Activated CD4-positive, alpha-beta T cell treated with anti-CD3 and anti-CD28 coated beads, Interleukin-2, Interleukin-4, amounts not matched to agents 100 ng/mL and 50 ng/mL, durations not matched to agents 16 hours and 8 hours (primary cell): Measurements from ENCODE around the gene GJC2.

Experiments used
- DNase-seq: peaks from one replicate; pipeline ENCODE4 v3.0.0-alpha.2; 2020; ENCODE audit warnings: low spot score

Gene GJC2

DNA sequence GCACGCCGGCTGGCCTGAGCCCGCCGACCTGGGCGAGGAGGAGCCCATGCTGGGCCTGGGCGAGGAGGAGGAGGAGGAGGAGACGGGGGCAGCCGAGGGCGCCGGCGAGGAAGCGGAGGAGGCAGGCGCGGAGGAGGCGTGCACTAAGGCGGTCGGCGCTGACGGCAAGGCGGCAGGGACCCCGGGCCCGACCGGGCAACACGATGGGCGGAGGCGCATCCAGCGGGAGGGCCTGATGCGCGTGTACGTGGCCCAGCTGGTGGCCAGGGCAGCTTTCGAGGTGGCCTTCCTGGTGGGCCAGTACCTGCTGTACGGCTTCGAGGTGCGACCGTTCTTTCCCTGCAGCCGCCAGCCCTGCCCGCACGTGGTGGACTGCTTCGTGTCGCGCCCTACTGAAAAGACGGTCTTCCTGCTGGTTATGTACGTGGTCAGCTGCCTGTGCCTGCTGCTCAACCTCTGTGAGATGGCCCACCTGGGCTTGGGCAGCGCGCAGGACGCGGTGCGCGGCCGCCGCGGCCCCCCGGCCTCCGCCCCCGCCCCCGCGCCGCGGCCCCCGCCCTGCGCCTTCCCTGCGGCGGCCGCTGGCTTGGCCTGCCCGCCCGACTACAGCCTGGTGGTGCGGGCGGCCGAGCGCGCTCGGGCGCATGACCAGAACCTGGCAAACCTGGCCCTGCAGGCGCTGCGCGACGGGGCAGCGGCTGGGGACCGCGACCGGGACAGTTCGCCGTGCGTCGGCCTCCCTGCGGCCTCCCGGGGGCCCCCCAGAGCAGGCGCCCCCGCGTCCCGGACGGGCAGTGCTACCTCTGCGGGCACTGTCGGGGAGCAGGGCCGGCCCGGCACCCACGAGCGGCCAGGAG is 8.6 kb downstream of the GJC2 start:
- no peak for DNase-seq

DNA sequence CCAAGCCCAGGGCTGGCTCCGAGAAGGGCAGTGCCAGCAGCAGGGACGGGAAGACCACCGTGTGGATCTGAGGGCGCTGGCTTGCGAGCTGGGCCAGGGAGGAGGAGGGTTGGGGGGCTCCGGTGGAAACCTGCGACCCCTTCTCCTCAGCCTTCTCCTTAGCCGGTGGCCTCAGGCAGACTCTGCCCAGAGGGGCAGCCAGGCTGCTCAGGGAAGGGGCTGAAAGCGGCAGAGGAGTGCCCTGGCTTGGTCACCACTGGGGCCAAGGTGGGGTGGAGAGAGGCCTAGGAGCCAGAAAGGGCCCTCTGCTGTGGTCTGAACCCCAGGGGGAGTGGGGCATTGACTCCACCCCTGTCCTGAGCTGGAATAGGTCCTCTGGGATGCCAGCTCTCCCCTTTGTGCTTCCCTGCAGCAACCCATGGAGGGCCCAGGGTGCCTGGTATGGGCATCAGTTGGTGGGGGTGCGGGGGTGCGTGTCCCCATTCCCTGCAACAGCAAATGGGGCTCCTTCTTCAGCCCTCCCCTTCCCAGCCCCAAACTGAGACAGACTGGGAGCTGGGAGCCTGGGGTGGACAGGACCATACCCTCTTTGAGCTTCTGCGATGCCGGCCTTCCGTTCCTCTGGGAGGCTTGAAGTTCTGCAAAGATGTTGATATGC is 9.4 kb downstream of the GJC2 start:
- no peak for DNase-seq

DNA sequence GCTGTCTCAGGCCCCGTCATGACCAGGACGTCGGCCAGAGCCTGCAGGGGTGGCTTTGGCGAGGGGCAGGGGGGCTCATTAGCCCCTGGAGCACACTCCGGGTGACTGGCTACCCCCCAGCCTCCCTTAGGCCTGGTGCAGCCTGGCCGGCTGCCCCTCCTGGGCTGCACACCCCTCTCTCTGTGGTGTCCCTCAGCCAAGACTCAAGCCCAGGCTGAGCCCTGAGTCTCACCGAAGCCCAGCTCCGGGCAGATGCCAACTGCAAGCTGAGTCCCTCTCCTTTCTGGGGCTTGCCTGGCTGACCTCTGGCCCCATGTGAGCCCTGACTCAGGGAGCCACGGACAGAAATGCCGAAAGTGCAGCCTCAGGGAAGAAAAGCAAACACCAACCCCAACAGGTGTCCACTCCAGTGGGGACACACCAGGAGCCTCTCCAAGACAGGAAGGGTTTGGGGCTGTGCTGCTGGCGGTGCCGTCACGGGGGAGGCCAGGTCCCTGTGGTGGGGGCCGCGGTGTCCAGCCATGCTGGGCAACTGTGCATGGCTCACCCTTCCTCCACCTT is 10.6 kb downstream of the GJC2 start:
- DNase-seq, result no peak

DNA sequence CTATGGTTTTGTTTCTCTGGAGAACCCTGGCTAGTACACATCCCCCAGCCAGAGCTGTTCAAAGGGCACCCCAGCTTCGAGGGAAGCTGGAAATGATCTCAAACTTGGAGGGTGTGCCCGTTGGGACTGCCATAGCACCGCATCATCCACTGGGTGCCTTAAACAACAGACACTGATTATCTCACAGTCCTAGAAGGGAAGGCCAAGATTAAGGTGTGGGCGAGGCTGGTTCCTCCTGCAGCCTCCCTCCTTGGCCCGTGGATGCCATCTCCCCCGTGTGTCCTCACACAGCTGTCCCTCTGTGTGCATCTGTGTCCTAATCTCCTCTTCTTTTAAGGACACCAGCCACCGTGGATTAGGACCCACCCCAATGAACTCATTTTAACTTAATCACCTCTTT is 11.6 kb downstream of the GJC2 start:
- no peak for DNase-seq

DNA sequence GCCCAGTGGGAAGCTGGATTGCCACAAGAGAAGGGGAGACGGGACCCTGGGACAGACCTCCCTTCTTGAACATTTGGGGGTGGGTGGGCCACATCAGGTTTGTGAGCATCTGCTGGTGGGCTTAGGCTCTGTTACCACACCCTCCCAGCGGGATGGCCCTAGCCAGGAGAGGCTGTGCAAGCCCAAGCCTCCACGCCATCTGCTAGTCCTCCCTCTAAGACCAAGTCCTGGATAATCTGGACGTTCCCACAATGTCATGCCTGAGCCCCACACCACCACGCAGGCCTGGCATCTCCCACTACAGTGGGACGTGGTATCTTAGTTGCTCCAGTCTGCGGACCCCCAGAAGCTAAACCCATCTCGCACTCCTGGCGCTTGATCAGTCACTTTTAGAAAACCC is 12.1 kb downstream of the GJC2 start:
- no peak for DNase-seq

DNA sequence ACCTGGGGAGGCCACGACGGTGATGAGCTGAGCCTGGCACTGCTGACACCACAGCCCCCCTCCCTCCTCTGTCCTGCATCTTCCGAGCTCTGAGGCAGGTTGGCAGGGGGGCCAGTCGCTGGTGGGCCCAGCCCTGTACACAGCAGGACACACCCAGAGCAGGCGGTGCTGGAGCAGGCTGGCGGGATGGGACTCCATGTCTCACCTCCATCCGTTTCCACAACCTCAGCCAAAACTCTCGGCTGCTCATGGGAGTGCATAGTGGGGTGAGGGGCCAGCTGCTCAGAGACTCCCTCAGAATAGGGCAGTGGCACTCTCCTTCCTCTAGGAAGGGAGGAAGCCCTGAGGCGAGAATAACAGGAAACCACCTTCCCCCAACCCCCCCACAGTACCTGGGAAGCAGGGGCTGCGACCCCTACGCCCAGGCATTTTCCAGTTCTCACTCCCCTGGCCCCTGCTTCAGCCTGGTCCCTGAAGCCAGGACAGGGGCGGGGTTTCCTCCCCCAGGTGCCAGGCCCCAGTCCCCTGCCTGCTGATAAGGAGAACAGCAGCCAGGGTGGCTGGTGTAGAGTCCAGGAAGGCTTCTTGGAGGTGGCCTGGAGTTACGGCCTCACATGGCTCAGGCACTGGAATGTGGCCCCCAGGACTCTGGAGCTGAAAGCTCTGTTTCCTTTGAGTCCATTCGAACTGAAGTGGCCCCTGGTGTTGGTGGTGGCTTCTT is 12.7 kb downstream of the GJC2 start:
- no peak for DNase-seq

DNA sequence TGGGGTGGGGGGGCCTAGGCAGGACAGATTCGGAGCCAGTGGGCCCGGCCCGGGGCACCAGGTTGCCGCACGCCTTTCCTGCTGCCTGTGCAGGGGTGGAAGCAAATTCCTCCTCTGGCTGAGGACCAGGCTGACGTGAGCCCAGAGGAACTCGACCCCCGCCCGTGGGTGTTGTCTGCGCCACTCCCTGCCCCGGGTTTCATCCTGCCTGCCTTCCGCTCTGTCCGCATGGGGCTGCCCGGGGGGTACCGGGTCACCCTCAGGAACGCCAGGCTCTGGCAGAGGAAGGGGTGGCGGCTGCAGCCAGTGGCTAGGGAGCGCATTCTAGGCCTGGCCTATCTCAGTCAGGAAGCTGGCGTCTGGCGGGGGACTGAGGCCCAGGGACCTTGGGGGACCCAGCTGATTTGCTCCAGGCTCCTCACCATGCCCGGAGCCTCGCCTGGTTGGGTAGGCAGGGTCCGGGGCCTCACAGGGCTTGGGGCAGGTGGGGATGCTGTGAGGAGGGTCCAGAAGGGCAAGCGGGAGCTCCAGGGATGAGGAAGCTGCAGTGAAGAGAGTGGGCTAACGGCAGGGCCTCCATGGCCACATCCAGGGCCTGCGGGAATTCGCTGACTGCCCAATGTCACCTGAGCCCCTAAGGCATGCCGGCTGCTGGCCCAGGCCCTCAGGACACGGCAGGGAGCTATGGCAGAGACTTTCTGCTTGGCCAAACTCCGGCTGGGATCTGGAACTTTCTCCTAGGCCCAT is 13.4 kb downstream of the GJC2 start:
- no peak for DNase-seq

DNA sequence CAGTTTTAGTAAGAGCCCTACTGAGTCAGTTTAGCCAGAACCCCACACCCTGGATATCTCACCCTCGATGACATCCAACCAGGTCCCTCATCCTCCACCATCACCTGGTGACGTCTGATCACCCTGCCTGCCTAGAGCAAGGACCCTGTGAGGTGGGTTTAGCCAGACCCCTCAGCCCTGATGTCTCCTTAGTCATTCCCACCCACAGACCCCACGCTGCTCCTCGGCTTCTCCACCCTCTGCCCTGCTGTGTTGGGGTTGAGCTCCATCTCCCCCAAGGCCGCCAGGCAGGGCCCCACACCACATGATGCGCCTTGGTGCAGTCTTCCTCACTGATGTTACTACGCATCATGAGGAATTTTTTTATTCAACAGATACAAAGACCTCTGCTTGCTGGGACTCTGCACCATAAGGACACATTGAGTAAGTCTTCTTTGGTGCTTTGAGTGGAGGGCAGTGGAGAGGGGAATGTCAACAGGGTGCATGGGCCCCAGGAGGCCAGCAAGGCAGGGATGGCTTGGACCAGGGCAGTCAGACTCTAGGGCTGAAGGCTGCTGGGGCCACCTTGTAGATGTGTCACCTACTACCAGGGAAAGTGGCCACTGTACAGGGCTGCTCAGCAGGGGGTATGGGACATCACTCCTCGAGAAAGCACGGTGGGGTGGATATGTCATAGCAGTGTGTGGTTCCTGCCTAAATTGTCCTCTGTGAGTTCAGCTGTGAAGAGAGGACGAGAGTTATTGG is 14.2 kb downstream of the GJC2 start:
- no peak for DNase-seq

DNA sequence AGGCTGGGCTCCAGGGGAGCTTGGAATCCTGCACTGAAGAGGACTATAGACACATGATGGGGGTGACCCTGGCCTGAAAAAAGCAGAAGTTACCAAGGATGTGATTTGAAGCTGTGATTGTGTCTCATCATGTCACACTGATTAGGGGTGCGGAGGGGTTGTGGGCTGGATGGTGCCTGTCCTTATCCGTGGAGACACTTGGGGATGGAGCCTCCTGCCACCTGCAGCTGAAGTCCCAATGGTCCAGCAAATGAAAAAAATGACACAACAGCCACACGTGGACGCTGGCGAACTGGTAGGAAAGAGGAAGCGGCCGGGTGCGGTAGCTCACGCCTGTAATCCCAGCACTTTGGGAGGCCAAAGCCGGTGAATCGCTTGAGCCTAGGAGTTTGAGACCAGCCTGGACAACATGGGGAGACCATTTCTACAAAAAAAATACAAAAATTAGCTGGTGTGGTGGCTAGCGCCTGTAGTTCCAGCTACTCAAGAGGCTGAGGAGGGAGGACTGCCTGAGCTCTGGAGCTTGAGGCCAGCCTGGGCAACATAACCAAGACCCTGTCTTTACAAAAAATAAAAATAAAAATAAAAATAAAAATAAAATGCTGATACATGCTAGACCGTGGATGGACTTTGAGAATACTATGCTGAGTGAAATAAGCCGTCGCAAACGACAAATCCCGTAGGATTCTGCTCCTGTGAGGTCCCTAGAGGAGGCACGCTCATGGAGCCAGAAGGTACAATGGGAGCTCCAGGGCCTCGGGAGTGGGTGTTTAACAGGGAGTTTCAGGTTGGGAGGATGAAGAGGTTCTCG is 15.0 kb downstream of the GJC2 start:
- DNase-seq, result no peak

DNA sequence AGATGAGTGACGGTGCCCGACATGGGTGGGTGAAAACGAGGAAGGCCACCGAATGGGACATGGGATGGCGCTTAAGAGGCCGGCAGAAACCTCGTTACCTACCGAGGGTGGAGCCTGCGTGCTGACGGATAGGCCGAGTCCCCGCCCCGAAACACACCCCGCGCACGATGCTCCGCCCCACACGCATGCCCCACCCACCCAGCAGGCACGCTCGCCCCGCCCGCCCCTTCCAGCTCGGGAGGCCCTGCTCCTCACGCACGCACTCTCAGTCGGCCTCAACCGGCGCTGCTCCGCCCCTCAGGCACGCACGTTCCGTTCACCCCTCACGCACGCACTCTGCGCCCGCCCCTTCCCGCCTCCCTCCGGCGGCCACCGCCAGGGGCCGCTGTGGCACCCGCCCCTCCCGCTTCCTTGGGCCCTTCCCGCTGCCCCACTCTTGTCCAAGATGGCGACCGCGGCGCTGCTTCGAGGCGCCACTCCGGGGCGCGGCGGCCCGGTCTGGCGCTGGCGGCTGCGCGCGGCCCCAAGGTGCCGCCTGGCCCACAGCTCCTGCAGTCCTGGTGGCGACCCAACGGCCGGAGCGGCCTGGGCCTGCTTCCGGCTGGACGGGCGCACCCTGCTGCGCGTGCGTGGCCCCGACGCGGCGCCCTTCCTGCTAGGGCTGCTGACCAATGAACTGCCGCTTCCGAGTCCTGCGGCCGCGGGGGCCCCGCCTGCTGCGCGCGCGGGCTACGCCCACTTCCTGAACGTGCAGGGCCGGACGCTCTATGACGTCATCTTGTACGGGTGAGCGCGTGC is 15.8 kb downstream of the GJC2 start, which contains the start of gene IBA57:
Gene IBA57, plus strand, starts transcription at position 433 of the 798 bp plus-strand sequence. Its CDS starts 13 bp downstream, at position 446.
- DNase-seq, result peak; percentile 100

DNA sequence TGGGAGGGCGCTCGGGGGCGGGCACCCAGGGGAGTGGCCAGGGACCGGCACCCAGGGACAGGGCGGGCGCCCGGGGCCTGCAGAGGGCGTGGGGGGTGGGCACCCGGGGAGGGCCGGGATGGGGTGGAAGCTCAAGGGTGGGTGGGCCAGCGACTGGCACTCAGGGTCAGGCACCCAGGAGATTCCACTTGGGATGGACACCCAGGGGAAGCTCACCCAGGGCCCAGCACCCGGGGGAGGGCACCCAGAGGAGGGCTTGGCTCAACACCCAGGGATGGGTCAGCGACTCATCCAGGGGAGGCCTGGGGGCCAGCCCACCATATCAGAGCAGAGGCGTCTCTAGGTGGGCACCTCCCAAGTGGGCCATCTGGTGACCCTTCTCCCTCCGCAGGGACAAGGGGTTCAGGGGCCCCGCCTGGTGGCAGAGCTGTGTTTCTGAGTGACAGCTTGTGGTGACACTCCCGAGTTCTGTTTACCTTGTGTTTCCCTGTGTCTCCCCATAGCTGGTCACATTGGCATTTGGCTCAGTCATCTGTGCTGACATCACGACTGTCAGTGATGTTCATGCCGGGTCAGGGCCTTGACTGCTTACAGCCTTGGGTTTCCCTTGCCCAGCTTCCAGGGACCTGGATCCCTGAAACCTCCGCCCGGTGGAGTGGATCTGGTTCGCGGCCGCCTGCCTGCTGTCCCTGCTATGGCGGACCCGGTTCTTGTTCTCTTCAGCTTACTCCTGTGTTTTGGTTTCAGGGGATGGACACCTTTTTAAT is 16.6 kb downstream of the GJC2 start:
- DNase-seq, result peak; percentile 44

DNA sequence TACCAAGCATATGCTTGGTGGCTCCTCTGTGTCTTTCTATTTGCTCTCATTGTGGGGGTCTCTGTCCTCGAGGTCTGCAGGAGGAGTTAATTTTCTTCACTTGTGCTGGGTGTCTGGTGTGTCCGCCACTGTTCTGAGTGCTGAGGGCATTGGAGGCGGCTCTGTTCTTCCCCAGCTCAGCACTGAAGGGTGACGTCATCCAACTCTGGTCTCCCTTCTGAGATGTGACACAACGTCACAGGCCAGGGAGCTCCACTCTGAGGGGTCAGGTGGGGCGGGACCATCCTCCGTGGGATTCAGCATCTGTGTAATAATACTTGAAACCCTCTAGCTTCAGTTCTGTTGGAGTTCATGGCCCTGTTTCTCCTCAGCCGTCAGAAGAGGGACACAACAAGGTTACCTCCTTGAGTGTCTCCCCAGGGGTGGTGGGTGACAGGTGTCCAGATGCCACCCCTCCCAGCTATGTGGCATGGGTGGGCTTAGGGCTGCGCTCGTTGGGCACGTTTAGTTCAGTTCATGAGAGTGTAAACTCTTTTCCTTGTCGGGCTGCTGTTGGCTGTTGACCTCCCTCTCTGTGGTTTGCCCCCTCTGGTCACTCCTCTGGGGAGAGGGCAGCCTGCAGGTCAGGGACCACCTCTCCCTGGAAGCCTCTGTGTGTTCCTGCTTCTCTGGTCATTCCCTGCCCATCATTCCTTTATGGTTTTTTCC is 19.0 kb downstream of the GJC2 start:
- DNase-seq, result no peak

DNA sequence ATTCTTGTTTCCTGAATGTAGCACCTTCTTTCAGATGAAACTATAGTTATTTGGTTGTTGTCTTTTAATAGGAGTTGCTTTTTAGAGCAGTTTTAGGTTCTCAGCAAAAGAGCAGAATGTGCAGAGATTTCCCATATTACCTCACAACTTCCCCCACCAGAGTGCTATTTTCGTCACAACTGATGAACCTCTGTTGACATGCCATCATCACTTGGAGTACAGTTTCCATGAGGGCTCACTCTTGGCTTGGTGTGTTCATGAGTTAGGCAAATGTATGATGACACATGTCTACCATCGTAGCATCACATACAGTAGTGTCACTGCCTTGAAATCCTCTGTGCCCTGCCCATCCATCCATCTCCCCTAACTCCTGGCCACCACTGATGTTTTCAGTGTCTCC is 19.6 kb downstream of the GJC2 start:
- no peak for DNase-seq

DNA sequence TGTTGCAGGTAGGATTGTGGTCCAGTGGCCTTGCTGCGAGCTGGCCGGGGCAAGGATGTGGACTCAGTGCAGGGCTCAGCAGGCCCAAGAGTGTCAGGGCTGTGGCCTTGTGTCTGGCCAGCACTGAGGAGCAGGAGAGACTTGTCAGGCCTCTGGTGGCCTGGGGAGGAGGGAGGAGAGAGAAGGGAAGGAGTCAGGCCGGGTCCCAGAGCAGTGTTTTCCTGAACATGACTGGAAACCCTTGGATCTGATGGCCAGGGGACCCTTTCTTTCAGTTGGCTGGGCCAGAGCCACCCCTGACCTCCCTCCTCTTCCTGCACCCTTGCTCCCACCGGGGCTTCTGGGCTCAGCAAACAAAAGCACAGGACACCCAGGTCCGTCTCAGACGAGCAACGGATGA is 20.9 kb downstream of the GJC2 start:
- no peak for DNase-seq

DNA sequence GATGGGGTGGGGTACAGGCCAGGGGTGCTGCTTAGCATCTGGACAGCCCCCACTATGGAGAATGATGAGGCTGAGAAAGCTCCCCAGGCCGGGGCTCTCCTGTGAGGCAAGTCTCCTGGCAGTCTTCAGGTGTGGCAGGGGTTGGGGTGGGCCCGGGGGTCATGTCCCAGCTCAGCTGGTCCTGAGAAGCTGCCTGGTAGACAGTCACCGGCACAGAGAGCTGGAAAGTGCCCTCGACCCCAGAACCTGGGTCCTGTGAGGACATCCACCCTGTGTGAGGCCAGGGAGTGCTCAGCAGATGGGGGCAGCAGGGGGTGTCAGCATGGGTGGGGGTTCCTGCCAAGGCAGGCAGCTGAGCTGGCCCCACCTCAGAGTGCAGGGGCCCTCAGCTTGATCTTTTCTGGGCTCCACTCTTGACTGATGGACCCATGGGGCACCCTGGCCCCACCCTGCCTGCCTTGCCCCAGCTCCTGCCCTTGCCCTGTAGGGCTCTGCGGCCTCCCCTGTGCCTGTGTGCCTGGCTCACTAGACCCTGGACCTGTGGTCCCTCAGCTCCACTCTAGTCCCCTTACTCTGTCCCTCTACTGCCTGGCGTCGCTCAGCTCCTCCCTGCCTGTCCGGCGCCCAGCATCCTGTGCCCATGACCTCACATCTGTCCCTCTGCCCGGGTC is 21.6 kb downstream of the GJC2 start:
- DNase-seq, result no peak

DNA sequence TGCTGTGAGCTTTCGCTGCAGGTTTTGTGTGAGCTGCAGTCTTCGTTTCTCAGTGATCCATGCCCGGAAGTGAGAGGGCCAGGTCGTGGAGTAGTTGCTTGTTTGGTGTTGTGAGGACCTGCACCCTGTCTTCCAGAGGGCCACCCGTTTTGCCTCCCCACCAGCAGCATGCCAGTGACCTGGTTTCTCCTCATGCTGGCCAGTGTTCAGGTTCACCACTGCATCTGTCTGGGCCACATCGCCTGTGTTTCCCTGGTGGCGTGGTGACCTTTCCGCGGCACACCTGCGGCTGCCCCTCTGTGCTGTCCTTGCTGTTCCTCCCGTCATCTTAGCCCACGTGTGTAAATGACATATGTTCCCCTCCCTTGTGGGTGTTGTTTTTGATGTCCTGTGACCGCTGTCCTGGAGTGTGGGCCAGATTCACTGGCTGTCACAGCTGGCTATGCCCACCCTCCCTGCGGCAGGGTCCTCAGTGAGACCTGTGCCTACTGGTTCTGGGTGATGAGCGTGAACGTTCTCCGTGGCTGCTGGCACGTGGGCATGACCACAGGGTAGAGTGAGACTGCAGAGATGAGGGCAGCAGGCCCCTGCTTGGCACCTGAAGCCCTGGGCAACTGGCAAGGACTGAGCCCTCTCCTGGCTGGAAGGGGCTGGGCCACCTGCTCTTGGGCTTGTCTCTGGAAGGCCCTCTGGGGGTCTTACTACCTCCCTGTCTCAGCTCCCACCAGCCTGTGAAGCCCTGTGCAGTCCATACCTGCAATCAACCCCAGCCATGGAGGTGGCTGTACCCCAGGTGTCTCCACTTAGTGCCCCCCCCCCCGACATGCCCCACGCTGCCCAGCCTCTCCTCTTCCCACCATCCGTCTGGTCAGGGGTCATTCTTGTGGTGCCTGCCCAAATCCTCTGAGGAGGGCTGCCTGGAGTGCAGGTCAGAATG is 23.1 kb downstream of the GJC2 start:
- DNase-seq, result no peak
